ENCODE data around the gene S100A5.
"Not testable (repeated sequence)": the region's sequence is repeated elsewhere in the genome, so short reads cannot be mapped to it uniquely, and the experiment has no call there.

The S100A5 gene

DNA sequence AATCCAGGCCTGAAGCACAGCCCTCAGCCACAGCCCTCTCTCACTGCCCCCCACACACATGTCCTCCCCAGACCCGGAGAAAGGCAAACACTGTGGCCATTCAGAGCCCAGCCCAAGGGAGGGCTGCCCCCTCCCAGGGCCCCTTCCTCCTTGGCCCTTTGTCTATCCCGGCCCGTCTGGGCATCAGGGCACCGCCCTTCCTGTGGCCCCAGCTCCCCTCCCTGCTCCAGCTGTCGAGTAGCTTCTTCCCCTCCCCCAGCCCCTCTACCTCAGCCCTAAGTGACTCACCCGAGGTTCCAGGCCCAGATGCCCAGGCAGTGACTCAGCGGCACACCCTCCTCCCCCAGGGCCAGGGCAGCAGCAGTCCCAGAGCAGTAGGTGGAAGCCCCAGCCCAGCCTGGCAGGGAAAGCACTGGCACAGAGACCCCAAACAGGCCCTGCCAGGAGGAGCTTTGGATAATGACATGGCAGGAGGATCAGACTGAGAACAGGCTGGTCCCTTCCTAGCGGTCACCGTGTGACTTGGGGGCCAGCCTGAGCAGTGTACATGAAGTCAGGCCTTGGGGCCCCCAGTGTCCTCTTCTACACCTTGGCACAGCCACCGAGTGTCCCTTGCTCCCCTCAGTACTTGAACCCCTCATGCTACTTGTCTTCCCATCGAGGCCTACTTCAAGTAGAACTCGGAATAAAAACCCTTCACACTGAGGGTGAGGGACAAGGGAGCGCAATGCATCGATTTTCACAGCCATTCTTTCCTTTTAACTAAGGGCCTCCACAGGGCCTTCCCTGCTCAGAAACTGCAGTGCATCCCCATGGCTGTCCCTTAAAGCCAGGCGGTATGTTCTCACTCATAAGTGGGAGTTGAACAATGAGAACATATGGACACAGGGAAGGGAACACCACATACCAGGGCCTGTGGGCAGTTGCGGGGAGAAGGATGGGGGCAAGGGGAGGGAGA, 26.0 kb upstream of the S100A5 start:
- peak; percentile 56 for DNase-seq

DNA sequence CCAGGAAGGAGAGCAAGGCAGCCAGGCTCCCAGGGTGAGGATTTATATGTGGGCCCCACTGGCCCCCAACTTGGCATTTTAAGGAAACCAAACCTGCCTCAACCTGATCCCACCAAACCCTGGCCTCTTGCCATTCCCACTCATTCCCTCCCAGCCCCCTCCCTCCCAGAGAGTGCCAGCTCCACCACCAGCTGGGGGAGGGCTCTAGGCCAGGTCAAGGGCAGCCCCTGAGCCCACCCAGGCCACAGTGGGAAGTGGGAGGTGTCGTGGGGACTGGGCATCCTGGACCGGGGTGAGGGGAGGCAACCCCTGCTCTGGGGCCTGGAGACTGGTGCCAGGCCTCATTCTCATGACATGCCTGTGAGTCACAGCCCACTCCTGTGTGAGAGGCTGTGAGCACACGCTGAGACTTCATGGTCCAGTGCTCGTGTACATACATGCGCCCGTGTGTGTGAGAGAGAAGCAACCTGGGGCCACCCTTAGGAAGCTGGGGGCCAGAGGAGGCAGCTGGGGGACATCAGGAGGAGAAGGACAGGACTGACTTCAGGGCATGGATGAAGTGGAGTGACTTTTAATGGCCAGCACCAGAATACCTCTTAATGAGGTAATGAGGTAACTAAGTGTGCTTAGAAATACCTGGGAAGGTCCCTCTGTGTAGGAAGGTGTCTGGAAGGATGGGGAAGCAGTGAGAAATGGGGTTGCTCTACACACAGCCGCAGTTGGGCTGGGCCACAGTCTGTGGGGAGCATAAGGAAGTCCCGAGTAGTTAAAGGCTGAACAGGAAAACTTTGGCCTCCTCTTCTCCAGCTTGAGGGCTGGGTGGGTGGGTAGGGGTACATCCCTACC, 25.0 kb upstream of the S100A5 start, which contains the start of gene S100A2:
TSS of gene S100A2 (minus strand) at position 316 of the 846 bp plus-strand sequence. CDS start 1,967 bp downstream, outside the sequence.
- no peak for DNase-seq

GRCh38 chr1:153563991-153564390, 23.3 kb upstream of the S100A5 start:
- no peak for DNase-seq

DNA sequence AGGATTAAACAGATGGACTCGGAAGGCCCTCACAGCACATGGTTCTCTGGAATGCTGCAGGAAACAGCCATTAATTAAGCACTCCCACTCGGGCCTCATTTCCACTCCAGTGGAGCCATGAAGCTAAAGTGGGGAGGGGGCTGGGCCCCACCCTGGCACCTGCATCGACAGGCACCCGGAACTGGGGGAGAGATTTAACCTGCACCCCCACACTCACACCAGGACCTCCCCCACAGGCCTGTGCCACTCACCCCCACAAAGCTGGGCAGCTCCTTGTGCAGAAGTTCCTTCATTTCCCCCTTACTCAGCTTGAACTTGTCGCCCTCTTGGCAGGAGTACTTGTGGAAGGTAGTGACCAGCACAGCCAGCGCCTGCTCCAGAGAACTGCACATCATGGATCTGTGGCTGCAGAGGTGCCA, 22.8 kb upstream of the S100A5 start:
- no peak for DNase-seq

DNA sequence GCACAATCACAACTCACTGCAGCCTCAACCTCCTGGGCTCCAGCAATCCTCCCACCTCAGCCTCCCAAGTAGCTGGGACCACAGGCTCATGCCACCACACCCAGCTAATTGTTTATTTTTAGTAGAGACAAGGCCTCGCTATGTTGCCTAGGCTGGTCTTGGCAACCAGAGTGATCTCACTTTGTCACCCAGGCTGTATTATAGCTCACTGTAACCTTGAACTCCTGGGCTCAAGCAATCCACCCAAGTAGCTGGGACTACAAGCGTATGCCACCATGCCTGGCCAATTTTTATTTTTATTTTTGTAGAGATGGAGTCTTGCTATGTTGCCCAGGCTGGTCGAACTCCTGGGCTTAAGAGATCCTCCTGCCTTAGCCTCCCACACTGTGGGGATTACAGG, 21.3 kb upstream of the S100A5 start:
- DNase-seq: not testable (repeated sequence)

GRCh38 chr1:153561466-153561985, 20.8 kb upstream of the S100A5 start:
- DNase-seq: no peak

DNA sequence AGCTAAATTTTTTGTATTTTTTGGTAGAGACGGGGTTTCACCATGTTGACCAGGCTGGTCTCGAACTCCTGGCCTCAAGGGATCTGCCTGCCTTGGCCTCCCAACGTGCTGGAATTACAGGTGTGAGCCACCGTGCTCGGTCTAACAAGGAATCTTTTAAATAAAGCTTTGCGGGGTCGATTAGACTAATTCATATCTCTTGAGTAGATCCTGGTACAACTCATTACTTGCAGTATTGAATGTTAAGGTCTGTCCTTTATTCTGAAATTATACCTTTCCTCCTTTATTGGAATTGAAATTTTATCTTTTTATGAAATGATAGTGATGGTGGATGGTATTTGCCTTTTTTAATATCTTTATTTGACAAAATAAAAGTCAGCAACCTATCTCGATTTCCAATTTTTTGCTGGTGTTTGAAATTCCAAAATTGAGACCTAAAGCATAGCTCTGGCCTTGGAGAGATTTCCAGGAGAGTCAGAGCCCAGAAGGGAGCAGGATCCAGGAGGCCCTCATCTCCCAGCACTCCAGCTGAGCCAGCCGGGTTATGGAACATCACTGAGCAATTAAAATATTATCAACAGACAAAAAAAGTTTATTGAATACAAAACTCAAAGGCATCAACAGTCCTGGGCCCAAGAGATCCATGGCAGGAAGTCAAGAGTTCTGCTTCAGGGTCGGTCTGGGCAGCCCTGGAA, 20.2 kb upstream of the S100A5 start:
- DNase-seq: no peak

- no peak for DNase-seq
These were observed 19.5 kb upstream of the S100A5 start for GRCh38 chr1:153560241-153560640.

- DNase-seq: no peak
These were observed 17.1 kb upstream of the S100A5 start for GRCh38 chr1:153557877-153558276.

DNA sequence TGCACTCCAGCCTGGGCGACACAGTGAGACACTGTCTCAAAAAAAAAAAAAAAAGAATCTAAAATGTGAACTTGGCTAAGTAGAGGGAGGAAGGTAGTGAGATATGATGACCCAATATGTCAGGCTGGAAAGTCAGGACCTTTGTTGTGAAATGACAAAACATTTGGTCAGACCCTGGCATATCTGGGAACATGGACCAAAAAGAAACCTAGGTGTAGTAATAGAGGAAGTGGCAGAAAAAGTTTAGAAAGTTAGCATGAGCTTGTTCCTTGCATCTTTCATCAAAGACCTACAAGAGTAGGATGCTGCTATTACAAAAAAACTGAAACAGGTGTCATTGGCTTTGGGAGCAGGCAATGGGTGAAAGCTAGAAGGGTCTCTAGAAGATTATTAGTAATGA, 15.6 kb upstream of the S100A5 start:
- no peak for DNase-seq

DNA sequence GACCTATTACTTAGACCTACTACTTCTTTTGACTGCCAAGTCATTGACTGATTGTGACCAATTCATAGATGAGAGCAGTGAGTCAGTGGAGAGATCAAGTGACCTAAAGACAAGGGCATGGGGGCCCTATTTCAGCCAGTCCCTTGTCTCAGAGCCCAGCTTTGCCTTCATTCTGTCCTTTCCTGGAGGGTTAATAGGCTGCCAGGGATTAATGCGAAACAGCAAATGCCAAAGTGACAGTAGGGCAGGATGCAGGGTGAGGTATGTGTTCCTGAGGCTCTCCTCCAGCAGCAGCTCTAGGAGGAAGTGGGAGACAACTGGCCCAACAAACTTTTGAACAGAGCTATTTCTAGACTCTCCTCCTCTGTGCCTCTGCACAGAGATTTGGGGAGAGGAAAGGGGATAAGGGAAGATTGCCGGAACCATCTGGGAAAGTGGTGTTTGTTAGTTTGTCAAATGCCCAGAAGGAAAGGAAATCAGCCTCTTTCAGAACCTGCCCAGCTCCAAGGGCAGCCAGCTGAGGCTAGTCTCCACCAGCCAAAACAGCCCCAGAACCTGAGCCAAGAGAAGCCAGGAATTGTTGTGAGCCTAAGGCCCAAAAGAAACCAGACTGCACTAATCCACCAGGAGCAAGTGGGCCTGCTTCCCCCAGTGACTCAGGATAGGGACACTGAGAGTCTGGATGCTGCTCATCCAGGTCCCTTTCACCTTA, 13.3 kb upstream of the S100A5 start:
- DNase-seq: no peak

- no peak for DNase-seq
These were observed 12.4 kb upstream of the S100A5 start for GRCh38 chr1:153553096-153553495.

GRCh38 chr1:153552335-153552734, 11.6 kb upstream of the S100A5 start:
- no peak for DNase-seq

GRCh38 chr1:153550827-153551500, 10.2 kb upstream of the S100A5 start:
- no peak for DNase-seq

DNA sequence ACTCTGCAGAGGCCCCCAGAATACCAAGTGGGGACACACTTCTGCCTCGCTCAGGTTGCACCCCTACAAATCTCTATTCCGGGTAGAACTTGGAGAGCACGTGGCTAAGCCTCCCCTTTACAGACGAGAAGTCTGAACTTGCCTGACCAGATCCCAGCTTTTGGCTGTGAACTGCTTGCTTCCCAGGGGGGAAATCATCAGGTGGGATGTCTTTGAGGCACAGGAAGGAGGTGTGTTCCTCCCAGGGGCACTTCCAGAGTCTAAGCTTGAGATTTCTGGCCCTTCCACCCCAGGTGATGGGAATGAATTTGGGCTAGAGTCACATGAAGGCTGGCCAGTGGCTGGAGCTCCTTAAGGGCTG, 9.6 kb upstream of the S100A5 start:
- no peak for DNase-seq

DNA sequence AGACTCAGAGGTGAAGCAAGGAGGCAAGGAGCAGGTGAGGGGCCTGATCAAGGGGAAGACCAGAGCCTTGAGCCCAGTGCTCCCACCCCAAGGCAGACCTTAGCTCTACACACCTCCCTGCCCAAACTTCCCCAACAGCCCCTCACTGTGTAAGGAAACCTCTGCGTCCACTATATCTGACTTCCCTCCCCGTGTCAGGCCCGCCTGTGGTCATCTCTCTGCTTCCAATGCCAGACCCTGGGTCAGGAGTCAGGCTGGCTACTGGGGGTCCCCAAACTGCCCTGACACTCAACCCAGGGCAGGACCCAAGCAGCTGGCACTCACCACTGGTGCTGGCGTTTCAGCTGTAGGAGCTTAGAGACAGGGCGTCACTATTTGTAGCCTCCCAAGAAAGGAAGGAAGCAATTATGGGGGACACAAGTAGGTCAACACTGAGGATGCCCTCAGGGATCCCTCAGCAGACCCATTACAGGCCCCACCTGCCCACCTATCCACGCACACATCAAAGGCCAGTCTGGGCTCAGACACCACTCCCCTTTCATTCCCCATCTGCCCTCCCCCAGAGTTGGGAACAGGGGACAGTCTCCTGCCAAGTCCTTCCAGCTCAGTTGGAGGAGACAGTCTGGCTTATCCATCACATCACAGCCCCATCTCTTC, 9.1 kb upstream of the S100A5 start:
- no peak for DNase-seq

GRCh38 chr1:153548722-153549688, 8.3 kb upstream of the S100A5 start, which contains the start of gene S100A3:
Gene S100A3 (minus strand): TSS chr1:153549258. CDS start chr1:153548485, 773 bp downstream.
- DNase-seq: no peak

DNA sequence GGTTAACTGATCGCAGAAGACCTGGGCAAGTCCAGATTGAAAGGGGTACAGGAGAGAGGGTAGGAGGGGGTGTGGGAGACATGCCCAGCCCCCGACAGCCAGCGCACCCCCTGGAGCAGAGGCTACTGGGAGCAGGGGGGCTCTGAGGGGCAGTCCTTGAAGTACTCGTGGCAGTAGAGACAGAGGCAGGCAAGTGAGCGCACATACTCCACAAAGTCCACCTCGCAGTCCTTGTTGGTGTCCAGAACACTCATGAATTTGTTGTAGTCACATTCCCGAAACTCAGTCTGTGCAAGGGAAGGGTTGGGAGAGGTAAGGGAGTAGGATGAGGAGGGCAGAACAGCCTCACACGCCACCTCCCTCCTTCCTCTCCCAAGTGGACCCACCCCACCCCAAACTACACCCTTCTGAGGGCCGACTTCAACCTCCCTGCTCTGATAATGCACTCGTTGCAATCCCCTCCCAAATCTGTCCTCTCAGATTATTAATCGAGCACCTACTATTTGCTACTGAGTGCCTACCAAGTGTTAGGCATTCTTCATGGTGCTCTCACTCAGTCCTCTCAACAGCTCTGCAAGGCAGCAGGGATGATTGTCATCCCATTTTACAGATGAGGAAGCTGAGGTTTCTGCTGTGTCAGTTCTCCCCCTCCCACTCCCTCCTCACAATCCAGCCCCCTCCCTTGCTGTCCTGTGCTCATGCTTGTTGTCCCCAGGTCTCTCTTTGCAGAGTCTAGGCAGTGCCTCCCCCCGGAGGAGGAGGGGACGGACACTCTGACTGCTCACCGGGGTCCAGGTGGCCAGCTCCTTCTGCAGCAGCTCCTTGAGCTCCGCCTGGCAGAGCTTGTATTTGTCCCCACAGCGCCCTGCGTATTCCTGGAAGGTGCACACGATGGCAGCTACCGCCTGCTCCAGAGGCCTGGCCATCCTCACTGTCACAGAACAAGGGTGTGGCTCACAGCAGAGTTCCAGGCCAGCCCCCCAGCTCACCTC, 7.1 kb upstream of the S100A5 start:
- no peak for DNase-seq
